AG09319 (cell line): ENCODE results near the gene LRCH1.
"Not testable (repeated sequence)": the region's sequence is repeated elsewhere in the genome, so short reads cannot be mapped to it uniquely, and the experiment has no call there.

Experiments
- DNase-seq: peaks from one replicate; pipeline ENCODE4 v3.0.0-alpha.2; 2010; ENCODE audit warnings: low read depth; ENCODE audit errors: extremely low read depth
- CTCF ChIP-seq: IDR thresholded peaks from 2 replicates; pipeline ENCODE4 v1.5.1; 2011; ENCODE audit warnings: low read depth, mild to moderate bottlenecking, inconsistent platforms, low read length, moderate library complexity

LRCH1 gene

GRCh38 chr13:46754812-46755211 lies 201.8 kb downstream of the LRCH1 start:
- no peak for DNase-seq
- TF ChIP-seq CTCF = no peak

- not testable (repeated sequence) for DNase-seq
Observed at GRCh38 chr13:46755508-46755907, 202.5 kb downstream of the LRCH1 start.

GRCh38 chr13:46756977-46757376 lies 204.0 kb downstream of the LRCH1 start:
- TF ChIP-seq CTCF = no peak
- DNase-seq = peak; percentile 19

- DNase-seq = no peak
- TF ChIP-seq CTCF = no peak
Observed at GRCh38 chr13:46757640-46758039, 204.7 kb downstream of the LRCH1 start.

- no peak for DNase-seq
- no peak for TF ChIP-seq CTCF
Observed at GRCh38 chr13:46759846-46760245, 206.9 kb downstream of the LRCH1 start.

GRCh38 chr13:46761174-46761573 lies 208.2 kb downstream of the LRCH1 start:
- no peak for TF ChIP-seq CTCF
- DNase-seq = no peak

GRCh38 chr13:46761866-46762265 lies 208.9 kb downstream of the LRCH1 start:
- TF ChIP-seq CTCF = no peak
- DNase-seq = no peak

- not testable (repeated sequence) for DNase-seq
Observed at GRCh38 chr13:46769925-46770324, 217.0 kb downstream of the LRCH1 start.

GRCh38 chr13:46771693-46772092 lies 218.7 kb downstream of the LRCH1 start:
- no peak for TF ChIP-seq CTCF
- DNase-seq = no peak
